K562 (cell line): ENCODE measurements around the gene PEPD. TPM values are rescaled to one million over a fixed set of nuclear protein-coding genes. Genes with fewer than 3 reads are reported as not detected.

Source experiments
- ATAC-seq: fragments of 200-7000 bp; cut with Tn5 transposase; 3 replicates; pipeline ENCODE4 v1.9.1; 2020; ENCODE audit warnings: moderate library complexity
- BruUV-seq: library from RNA; stranded (reverse); fragments of 400-500 nt; replicated peaks from 2 replicates; lab custom pipeline; 2021; lab: Mats Ljungman, UMichigan
- CTCF ChIA-PET: fragments of 300-600 bp; formaldehyde crosslinking; extraction: SDS; loops from one replicate; lab custom pipeline; 2021; ENCODE audit warnings: low intra/inter-chr PET ratio; lab: Yijun Ruan, JAX
- POLR2A ChIA-PET: fragments of 300-600, 350-650 bp; sonication (Branson Sonifier 250); formaldehyde crosslinking; extraction: SDS; loops from one replicate; lab custom pipeline; 2021; ENCODE audit warnings: antibody characterized with exemption, inconsistent platforms; lab: Yijun Ruan, JAX
- DNase-seq, 4 experiments: peaks; one replicate each; pipeline versions ENCODE4 v3.0.0 to v3.0.0-alpha.2; 2011 to 2018; ENCODE audit warnings: low spot score in 3 of 4, mixed read lengths in 3 of 4; ENCODE audit errors: extremely low read depth in 1 of 4
- FAIRE-seq: peaks from 2 replicates; lab custom pipeline; 2011; peaks lifted over from hg19 to GRCh38; lab: Jason Lieb, UNC
- H2AFZ ChIP-seq: 2 replicates; pipeline ENCODE4 v1.6.0; 2011; ENCODE audit warnings: low read depth, low read length, control low read depth, inconsistent platforms
- H3K27ac ChIP-seq: fragments of 200-600 bp; 3 replicates; pipeline ENCODE4 v1.8.0; 2011; ENCODE audit warnings: low read depth, mild to moderate bottlenecking, control low read depth, inconsistent platforms, low read length, moderate library complexity, mixed read lengths; ENCODE audit errors: extremely low read depth
- H3K27me3 ChIP-seq, 2 experiments: fragments of 300-600 bp in 1 of 2; 2 replicates in 1 of 2; 3 replicates in 1 of 2; pipeline versions ENCODE4 v1.6.0 to v1.8.0; 2011; ENCODE audit warnings: inconsistent platforms in 2 of 2, low read length in 2 of 2, mild to moderate bottlenecking in 1 of 2, mixed read lengths in 1 of 2, moderate library complexity in 1 of 2; ENCODE audit not compliant: control insufficient read depth in 2 of 2, insufficient read depth in 2 of 2
- H3K36me3 ChIP-seq: fragments of 300-600 bp; 3 replicates; pipeline ENCODE4 v1.8.0; 2011; ENCODE audit warnings: mild to moderate bottlenecking, low read length, inconsistent platforms; ENCODE audit not compliant: control insufficient read depth, insufficient read depth
- H3K4me1 ChIP-seq, 2 experiments: fragments of 200-600 bp in 1 of 2; replicated peaks in 1 of 2; 2 replicates in 1 of 2; 3 replicates in 1 of 2; pipeline versions ENCODE4 v1.5.1 to v1.8.0; 2011; ENCODE audit warnings: inconsistent platforms in 2 of 2, low read length in 2 of 2, mild to moderate bottlenecking in 1 of 2, mixed read lengths in 1 of 2, moderate library complexity in 1 of 2; ENCODE audit not compliant: control insufficient read depth in 2 of 2, insufficient read depth in 2 of 2
- H3K4me2 ChIP-seq: 2 replicates; pipeline ENCODE4 v1.6.1; 2011; ENCODE audit warnings: low read length, control low read depth, inconsistent platforms, mixed read lengths; ENCODE audit not compliant: insufficient read depth
- H3K4me3 ChIP-seq: fragments of 200-600 bp; sonication (generic), shearing (Covaris generic); 2 replicates; pipeline ENCODE4 v1.5.1; 2016; ENCODE audit warnings: control low read depth, inconsistent platforms
- H3K79me2 ChIP-seq: fragments of 200-600 bp; 3 replicates; pipeline ENCODE4 v1.8.0; 2011; ENCODE audit warnings: low read length, inconsistent platforms; ENCODE audit not compliant: control insufficient read depth, insufficient read depth
- H3K9ac ChIP-seq, 2 experiments: 2 replicates each; pipeline versions ENCODE4 v1.6.0 to v1.6.1; 2011; ENCODE audit warnings: low read depth in 2 of 2, low read length in 2 of 2, control low read depth in 1 of 2, inconsistent platforms in 1 of 2, mild to moderate bottlenecking in 1 of 2, mixed read lengths in 1 of 2; ENCODE audit not compliant: insufficient read depth in 1 of 2
- H3K9me1 ChIP-seq: one replicate; pipeline ENCODE4 v1.6.0; 2011; ENCODE audit warnings: inconsistent platforms, mild to moderate bottlenecking, low read length, moderate library complexity; ENCODE audit not compliant: control insufficient read depth, insufficient read depth
- H3K9me3 ChIP-seq: replicated peaks from 2 replicates; pipeline ENCODE4 v1.5.1; 2011; ENCODE audit warnings: low read depth, low read length, inconsistent platforms; ENCODE audit not compliant: control insufficient read depth, insufficient read depth
- H4K20me1 ChIP-seq: replicated peaks from 2 replicates; pipeline ENCODE4 v1.6.1; 2011; ENCODE audit warnings: low read length, inconsistent platforms, mixed read lengths; ENCODE audit not compliant: control insufficient read depth, insufficient read depth
- HLTF ChIP-seq: fragments of 450-650 bp; IDR thresholded peaks from 2 replicates; pipeline ENCODE4 v1.6.1; 2016
- PCBP2 ChIP-seq: fragments of 200-400 bp; formaldehyde crosslinking; IDR thresholded peaks from 2 replicates; pipeline ENCODE4 v1.6.1; 2018; ENCODE audit warnings: low read length, low read depth, mild to moderate bottlenecking, moderate library complexity; ENCODE audit not compliant: poor library complexity, severe bottlenecking
- SMARCE1 ChIP-seq: fragments of 450-650 bp; IDR thresholded peaks from 2 replicates; pipeline ENCODE4 v1.7.1; 2016; ENCODE audit warnings: mild to moderate bottlenecking
- SP1 ChIP-seq: sonication (generic); formaldehyde crosslinking; IDR thresholded peaks from 2 replicates; pipeline ENCODE4 v1.8.1; 2022; ENCODE audit warnings: mild to moderate bottlenecking, missing genetic modification reagents
- WGBS: fragments of 100-300 bp; shearing (Covaris generic); methylation state at CpG from one replicate; pipeline ENCODE4 v1.1.6; 2016; ENCODE audit warnings: low coverage, mixed read lengths; ENCODE audit not compliant: insufficient coverage; ENCODE audit errors: missing lambda C conversion rate; 5-methylcytosine and 5-hydroxymethylcytosine counted together
- in situ Hi-C: fragments of 300-500 bp; cut with MboI; formaldehyde crosslinking; loops from 4 replicates; pipeline ENCODE4 v1.15.0; 2018; ENCODE audit warnings: inconsistent platforms, mixed read lengths
- intact Hi-C: fragments of 100-400 bp; cut with micrococcal nuclease; formaldehyde crosslinking; loops from 2 replicates; pipeline ENCODE4 v1.14.2; 2022
- polyA plus RNA-seq, 8 experiments: library from polyadenylated mRNA; depleted of rRNA in 4 of 8; stranded (reverse) in 5 of 8; unstranded in 3 of 8; fragments of >200 nt; fragmentation: Nextera tagmentation in 2 of 8; fragmentation: Illumina TruSeq in 1 of 8; extraction: Ambion mirVana in 2 of 8; extraction: Trizol in 1 of 8; gene quantifications; 2 replicates each; pipeline versions ENCODE4 v1.2.1 to v1.2.3, GENCODE V29; 2011 to 2014; ENCODE audit warnings: inconsistent platforms in 1 of 8, missing spikeins in 1 of 8
- total RNA-seq, 7 experiments: library from RNA; depleted of rRNA in 6 of 7; stranded (reverse); fragments of >200 nt in 6 of 7; fragmentation: Illumina TruSeq in 2 of 7; extraction: Trizol in 2 of 7; gene quantifications; 2 replicates each; pipeline versions ENCODE4 v1.2.1 to v1.2.3, GENCODE V29; 2011 to 2021; ENCODE audit warnings: low replicate concordance in 1 of 7
- TF ChIP-seq, protein P1 (sequence below): fragments of 200-800 bp; sonication (Bioruptor generic); IDR thresholded peaks from 2 replicates; pipeline ENCODE4 v1.6.1; 2016; ENCODE audit warnings: missing genetic modification characterization, missing compliant biosample characterization
- TF ChIP-seq, protein P2 (sequence below): IDR thresholded peaks from 2 replicates; pipeline ENCODE4 v1.6.1; 2011; ENCODE audit warnings: borderline replicate concordance, low read depth, mild to moderate bottlenecking, moderate library complexity, low read length; ENCODE audit not compliant: insufficient read depth, poor library complexity, severe bottlenecking

Gene PEPD
- total and polyA plus RNA-seq, 9 of the 15 experiments (the other 6 are each of a cell fraction or from before 2014, with no cell fraction given) = 1.3 to 19.2 (median 16.0) TPM

DNA sequence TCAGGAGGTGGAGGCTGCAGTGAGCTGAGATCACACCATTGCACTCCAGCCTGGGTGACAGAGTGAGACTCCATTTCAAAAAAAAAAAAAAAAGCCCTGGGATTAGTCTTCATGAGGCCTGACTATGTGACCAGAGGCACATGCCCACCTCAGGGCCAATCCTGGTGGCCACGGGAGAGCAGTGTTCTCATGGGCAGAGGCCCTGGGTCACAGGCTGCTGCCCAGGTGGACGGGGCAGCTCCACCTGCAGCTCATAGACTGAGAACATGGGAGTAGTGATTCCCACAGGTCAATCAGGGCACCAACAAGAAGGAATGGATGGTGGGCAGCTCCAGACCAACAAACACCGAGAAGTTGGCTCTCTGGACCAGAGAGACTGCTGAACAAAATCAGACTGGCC lies 26.1 kb upstream of the PEPD start (continued):
- TF ChIP-seq, protein P1, sequence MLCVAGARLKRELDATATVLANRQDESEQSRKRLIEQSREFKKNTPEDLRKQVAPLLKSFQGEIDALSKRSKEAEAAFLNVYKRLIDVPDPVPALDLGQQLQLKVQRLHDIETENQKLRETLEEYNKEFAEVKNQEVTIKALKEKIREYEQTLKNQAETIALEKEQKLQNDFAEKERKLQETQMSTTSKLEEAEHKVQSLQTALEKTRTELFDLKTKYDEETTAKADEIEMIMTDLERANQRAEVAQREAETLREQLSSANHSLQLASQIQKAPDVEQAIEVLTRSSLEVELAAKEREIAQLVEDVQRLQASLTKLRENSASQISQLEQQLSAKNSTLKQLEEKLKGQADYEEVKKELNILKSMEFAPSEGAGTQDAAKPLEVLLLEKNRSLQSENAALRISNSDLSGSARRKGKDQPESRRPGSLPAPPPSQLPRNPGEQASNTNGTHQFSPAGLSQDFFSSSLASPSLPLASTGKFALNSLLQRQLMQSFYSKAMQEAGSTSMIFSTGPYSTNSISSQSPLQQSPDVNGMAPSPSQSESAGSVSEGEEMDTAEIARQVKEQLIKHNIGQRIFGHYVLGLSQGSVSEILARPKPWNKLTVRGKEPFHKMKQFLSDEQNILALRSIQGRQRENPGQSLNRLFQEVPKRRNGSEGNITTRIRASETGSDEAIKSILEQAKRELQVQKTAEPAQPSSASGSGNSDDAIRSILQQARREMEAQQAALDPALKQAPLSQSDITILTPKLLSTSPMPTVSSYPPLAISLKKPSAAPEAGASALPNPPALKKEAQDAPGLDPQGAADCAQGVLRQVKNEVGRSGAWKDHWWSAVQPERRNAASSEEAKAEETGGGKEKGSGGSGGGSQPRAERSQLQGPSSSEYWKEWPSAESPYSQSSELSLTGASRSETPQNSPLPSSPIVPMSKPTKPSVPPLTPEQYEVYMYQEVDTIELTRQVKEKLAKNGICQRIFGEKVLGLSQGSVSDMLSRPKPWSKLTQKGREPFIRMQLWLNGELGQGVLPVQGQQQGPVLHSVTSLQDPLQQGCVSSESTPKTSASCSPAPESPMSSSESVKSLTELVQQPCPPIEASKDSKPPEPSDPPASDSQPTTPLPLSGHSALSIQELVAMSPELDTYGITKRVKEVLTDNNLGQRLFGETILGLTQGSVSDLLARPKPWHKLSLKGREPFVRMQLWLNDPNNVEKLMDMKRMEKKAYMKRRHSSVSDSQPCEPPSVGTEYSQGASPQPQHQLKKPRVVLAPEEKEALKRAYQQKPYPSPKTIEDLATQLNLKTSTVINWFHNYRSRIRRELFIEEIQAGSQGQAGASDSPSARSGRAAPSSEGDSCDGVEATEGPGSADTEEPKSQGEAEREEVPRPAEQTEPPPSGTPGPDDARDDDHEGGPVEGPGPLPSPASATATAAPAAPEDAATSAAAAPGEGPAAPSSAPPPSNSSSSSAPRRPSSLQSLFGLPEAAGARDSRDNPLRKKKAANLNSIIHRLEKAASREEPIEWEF (CRISPR knock-in tag) = no peak
- TF ChIP-seq SMARCE1 = no peak
- no peak for TF ChIP-seq PCBP2

DNA sequence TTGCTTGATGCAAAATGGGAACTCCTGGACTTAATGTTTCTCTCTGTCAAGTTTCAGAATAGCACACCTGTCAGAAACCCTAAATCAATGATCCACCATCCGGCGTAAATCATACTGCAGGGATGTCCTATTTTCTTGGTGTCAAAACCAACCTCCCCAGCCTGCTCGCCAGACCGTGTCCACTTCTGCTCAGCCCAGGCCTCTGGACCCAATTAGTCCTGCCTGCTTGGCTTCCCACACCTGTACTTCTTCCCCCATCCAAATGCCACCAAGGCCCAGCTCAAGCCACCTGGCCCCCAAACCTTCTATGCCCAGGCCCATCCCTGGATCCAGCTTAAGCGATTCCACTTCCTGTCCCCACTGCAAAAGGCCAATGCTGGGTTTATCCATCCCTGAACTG lies 25.1 kb upstream of the PEPD start:
- POLR2A ChIA-PET = no interaction called here
- peaks cover 7 to 34% of the 10 kb centered on the region in 2 experiments; a peak in 3 of 5 replicates for H3K27me3 ChIP-seq
- in situ Hi-C loops (no loop called here), intact Hi-C loops (no loop called here)
- DNase-seq (no peak), FAIRE-seq (no peak), ATAC-seq (no peak)
- H3K4me3 ChIP-seq = no peak overlapping the region
- TF ChIP-seq, protein P2, sequence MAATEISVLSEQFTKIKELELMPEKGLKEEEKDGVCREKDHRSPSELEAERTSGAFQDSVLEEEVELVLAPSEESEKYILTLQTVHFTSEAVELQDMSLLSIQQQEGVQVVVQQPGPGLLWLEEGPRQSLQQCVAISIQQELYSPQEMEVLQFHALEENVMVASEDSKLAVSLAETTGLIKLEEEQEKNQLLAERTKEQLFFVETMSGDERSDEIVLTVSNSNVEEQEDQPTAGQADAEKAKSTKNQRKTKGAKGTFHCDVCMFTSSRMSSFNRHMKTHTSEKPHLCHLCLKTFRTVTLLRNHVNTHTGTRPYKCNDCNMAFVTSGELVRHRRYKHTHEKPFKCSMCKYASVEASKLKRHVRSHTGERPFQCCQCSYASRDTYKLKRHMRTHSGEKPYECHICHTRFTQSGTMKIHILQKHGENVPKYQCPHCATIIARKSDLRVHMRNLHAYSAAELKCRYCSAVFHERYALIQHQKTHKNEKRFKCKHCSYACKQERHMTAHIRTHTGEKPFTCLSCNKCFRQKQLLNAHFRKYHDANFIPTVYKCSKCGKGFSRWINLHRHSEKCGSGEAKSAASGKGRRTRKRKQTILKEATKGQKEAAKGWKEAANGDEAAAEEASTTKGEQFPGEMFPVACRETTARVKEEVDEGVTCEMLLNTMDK = no peak
- TF ChIP-seq HLTF (no peak), SP1 (CRISPR knock-in tag) (no peak)
- no peak overlapping the region for H3K27ac ChIP-seq
- peaks cover 3% of the 10 kb centered on the region for H3K9me1 ChIP-seq
- no peak overlapping the region for H2AFZ ChIP-seq
- CTCF ChIA-PET = interaction anchor here (0.6 kb wide), 1 partner anchor 212 kb away, joined by 3 read pairs; no protein-coding TSS in a partner anchor
- H3K36me3 ChIP-seq = no peaks in the 10 kb centered on the region
- BruUV-seq = no TSS peak
- no peaks in the 10 kb centered on the region for H3K9me3 ChIP-seq
- no peaks in the 10 kb centered on the region for H3K4me1 ChIP-seq
- no peaks in the 10 kb centered on the region for H3K79me2 ChIP-seq
- WGBS = 0% methylated on average over 5 of the region's 5 CpGs
- H4K20me1 ChIP-seq = no peaks in the 10 kb centered on the region; the same call in 1 of the 2 replicates
- H3K4me2 ChIP-seq = no peak overlapping the region
- no peak overlapping the region for H3K9ac ChIP-seq
